Skeletal muscle satellite cell (primary cell): Measurements from ENCODE around the gene STKLD1.
"Not testable (repeated sequence)": the region's sequence is repeated elsewhere in the genome, so short reads cannot be mapped to it uniquely, and the experiment has no call there.

Experiments
- H3K27me3 ChIP-seq: 2 replicates; pipeline ENCODE4 v1.7.0; 2013; ENCODE audit warnings: low read length; ENCODE audit not compliant: control insufficient read depth, insufficient read depth
- H3K36me3 ChIP-seq: 2 replicates; pipeline ENCODE4 v1.7.0; 2013; ENCODE audit warnings: mild to moderate bottlenecking, control low read depth, low read length; ENCODE audit not compliant: insufficient read depth
- H3K4me1 ChIP-seq: 2 replicates; pipeline ENCODE4 v1.7.0; 2013; ENCODE audit warnings: low read length; ENCODE audit not compliant: control insufficient read depth, insufficient read depth
- H3K4me2 ChIP-seq: 2 replicates; pipeline ENCODE4 v1.7.0; 2013; ENCODE audit warnings: mild to moderate bottlenecking, low read length
- H3K4me3 ChIP-seq: 2 replicates; pipeline ENCODE4 v1.7.0; 2013; ENCODE audit warnings: low read length
- H3K9ac ChIP-seq: 2 replicates; pipeline ENCODE4 v1.7.0; 2013; ENCODE audit warnings: mild to moderate bottlenecking, low read depth, low read length, moderate library complexity
- H3K9me3 ChIP-seq: replicated peaks from 2 replicates; pipeline ENCODE4 v1.7.0; 2013; ENCODE audit warnings: mild to moderate bottlenecking, control low read depth, low read length

STKLD1 gene

GRCh38 chr9:133368249-133368881, 7.8 kb upstream of the STKLD1 start:
- no peaks in the 10 kb centered on the region for H3K27me3 ChIP-seq
- H3K36me3 ChIP-seq, result peaks cover 85% of the 10 kb centered on the region
- H3K9me3 ChIP-seq, result no peaks in the 10 kb centered on the region
- peaks cover 54% of the 10 kb centered on the region for H3K4me1 ChIP-seq
- peak overlapping the region; percentile 40 for H3K4me3 ChIP-seq
- H3K9ac ChIP-seq, result peak overlapping the region; percentile 49
- peak overlapping the region; percentile 76 for H3K4me2 ChIP-seq

GRCh38 chr9:133369422-133369821, 6.7 kb upstream of the STKLD1 start:
- peaks cover 61% of the 10 kb centered on the region for H3K4me1 ChIP-seq
- peak overlapping the region; percentile 76 for H3K4me2 ChIP-seq
- H3K36me3 ChIP-seq, result peaks cover 77% of the 10 kb centered on the region
- H3K27me3 ChIP-seq, result no peaks in the 10 kb centered on the region
- H3K4me3 ChIP-seq, result no peak overlapping the region
- no peak overlapping the region for H3K9ac ChIP-seq
- H3K9me3 ChIP-seq, result no peaks in the 10 kb centered on the region

DNA sequence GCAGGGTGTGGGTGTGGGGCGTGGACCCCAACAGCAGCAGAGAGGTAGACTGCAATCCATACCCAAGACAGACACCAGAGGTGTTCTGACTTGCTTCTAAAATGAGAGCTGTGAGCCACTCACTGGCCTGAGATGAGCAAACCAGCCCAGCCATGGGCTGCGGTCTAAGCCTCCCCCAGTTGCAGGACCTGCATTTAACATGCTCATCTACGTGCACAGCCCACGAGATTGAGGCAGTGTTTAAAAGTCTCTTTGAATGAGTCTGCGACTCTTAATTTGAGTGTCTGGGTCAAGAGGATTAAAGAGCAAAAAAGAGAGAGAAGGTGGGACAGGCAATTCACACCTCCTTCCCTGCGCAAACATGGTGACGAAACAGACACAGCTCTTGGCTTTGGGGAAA, 6.2 kb upstream of the STKLD1 start:
- no peaks in the 10 kb centered on the region for H3K27me3 ChIP-seq
- H3K4me1 ChIP-seq, result peaks cover 61% of the 10 kb centered on the region
- no peak overlapping the region for H3K4me2 ChIP-seq
- H3K9me3 ChIP-seq, result no peaks in the 10 kb centered on the region
- no peak overlapping the region for H3K9ac ChIP-seq
- H3K36me3 ChIP-seq, result peaks cover 73% of the 10 kb centered on the region
- H3K4me3 ChIP-seq, result no peak overlapping the region

- Histone ChIP-seq H3K4me3 (no peak overlapping the region), H3K4me2 (peak overlapping the region; percentile 6), H3K36me3 (peaks cover 66% of the 10 kb centered on the region), H3K9me3 (no peaks in the 10 kb centered on the region), H3K4me1 (peaks cover 61% of the 10 kb centered on the region), H3K27me3 (no peaks in the 10 kb centered on the region), H3K9ac (no peak overlapping the region)
Measured at GRCh38 chr9:133370685-133371084, 5.5 kb upstream of the STKLD1 start.

DNA sequence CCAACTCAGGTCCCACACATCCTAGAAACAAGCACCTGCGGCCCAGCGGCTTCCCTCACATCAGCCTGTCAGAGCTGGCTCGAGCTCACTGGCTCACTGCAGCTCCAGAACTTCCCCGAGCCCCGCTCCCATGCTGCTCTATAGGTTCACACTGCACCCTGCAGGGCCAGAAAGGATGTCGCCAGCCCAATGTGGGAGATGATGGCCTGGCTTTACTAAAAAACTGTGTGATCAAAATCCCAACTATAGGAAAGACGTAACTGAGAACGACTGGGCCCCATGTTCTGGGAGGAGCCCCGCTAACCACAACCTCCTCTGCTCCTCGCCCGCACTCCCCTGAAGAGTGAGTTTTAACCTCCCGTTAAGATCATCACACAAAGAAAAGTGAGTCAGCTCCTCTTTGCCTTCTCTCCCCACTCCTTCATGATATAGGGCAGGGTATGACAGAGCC, 4.9 kb upstream of the STKLD1 start:
- H3K36me3 ChIP-seq, result peaks cover 60% of the 10 kb centered on the region
- H3K9me3 ChIP-seq, result no peaks in the 10 kb centered on the region
- H3K4me3 ChIP-seq, result no peak overlapping the region
- H3K4me2 ChIP-seq, result peak overlapping the region; percentile 20
- H3K4me1 ChIP-seq, result peaks cover 62% of the 10 kb centered on the region
- H3K9ac ChIP-seq, result no peak overlapping the region
- H3K27me3 ChIP-seq, result no peaks in the 10 kb centered on the region

- Histone ChIP-seq H3K9ac (no peak overlapping the region), H3K4me3 (no peak overlapping the region), H3K4me2 (peak overlapping the region; percentile 20), H3K4me1 (peaks cover 66% of the 10 kb centered on the region), H3K9me3 (no peaks in the 10 kb centered on the region), H3K27me3 (no peaks in the 10 kb centered on the region), H3K36me3 (peaks cover 51% of the 10 kb centered on the region)
Measured at GRCh38 chr9:133372144-133372543, 4.0 kb upstream of the STKLD1 start.

GRCh38 chr9:133374612-133375115, 1.5 kb upstream of the STKLD1 start:
- H3K4me3 ChIP-seq, result peak overlapping the region; percentile 93
- H3K9me3 ChIP-seq, result no peaks in the 10 kb centered on the region
- H3K27me3 ChIP-seq, result no peaks in the 10 kb centered on the region
- peak overlapping the region; percentile 96 for H3K9ac ChIP-seq
- peaks cover 50% of the 10 kb centered on the region for H3K4me1 ChIP-seq
- peaks cover 38% of the 10 kb centered on the region for H3K36me3 ChIP-seq
- peak overlapping the region; percentile 92 for H3K4me2 ChIP-seq

DNA sequence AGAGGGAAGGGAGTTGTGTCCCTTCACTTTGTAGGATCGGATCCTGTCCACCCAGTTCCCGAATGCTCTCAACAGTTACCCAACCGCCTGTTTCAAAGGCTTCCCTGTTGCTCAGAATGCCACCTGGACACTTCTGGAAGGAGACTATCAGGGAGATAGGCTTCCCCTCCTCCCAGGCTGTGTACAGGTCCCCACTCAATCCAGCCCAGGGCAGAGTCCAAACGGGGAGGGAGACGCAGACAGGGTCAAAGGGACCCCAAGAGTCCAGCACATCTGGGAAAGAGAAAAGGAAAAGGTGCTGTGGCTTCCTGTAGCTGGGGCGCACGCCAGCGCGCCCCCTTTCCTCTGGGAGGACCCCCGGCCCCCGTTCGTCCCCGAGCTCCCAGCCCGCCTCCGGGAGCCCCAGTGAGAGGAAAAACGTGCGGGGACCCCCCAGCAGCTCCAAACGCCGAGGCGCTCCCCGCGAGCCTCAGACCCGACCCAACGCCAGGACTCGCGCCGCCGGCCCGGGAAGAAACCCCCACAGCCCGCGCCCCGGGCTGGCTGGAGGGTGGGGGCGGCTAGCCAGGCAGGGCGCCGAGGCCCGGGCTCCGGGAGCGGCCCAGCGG, 946 bp upstream of the STKLD1 start:
- Histone ChIP-seq H3K4me1 (peaks cover 45% of the 10 kb centered on the region), H3K4me3 (peak overlapping the region; percentile 93), H3K36me3 (peaks cover 32% of the 10 kb centered on the region), H3K4me2 (peak overlapping the region; percentile 92), H3K9me3 (no peaks in the 10 kb centered on the region), H3K27me3 (no peaks in the 10 kb centered on the region), H3K9ac (peak overlapping the region; percentile 96)

DNA sequence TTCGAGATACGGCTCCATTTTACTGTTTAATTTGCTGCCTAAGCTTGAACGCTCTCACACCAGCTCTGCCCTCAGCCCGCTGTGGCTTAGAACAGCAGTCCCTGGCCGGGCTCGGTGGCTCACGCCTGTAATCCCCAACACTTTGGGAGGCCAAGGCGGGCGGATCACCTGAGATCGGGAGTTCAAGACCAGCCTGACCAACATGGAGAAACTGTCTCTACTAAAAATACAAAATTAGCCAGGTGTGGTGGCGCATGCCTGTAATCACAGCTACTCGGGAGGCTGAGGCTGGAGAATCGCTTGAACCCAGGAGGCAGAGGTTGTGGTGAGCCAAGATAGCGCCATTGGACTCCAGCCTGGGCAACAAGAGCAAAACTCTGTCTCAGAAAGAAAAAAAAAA, 1.1 kb downstream of the STKLD1 start:
- H3K9ac ChIP-seq, H3K4me3 ChIP-seq, H3K9me3 ChIP-seq, H3K27me3 ChIP-seq: not testable (repeated sequence)
- Histone ChIP-seq H3K36me3 (peaks cover 11% of the 10 kb centered on the region), H3K4me1 (peaks cover 26% of the 10 kb centered on the region), H3K4me2 (peak overlapping the region; percentile 97)

GRCh38 chr9:133377721-133378216, 1.6 kb downstream of the STKLD1 start:
- Histone ChIP-seq H3K9ac (no peak overlapping the region), H3K27me3 (no peaks in the 10 kb centered on the region), H3K4me2 (no peak overlapping the region), H3K36me3 (peaks cover 7% of the 10 kb centered on the region), H3K4me1 (peaks cover 23% of the 10 kb centered on the region), H3K9me3 (no peaks in the 10 kb centered on the region), H3K4me3 (no peak overlapping the region)

DNA sequence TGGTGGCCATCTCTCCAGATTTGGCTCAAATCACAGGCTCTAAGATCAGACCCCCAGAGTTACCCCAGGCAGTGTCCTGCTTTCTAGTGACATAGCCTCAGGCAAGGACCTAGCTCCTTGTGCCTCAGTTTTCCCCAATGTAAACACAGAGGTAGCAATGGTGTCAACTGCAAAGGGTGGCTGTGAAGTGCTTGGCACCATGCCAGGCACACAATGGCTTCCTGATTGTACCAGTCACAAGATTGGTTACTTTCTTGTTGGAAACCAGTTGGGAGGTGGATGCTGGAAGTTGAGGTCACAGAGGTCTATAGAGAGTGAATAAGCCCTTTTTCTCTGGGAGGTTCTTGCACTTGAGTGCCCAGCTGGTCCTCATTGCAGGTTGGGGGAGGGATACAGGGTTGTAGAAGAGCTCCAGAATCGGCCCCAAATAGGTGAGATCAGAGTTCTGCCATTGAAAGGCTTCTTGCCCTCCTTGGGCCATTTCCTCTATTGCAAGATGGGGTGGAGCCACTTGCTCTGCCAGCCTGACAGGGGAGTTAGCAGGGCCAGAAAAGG, 2.3 kb downstream of the STKLD1 start:
- Histone ChIP-seq H3K27me3 (no peaks in the 10 kb centered on the region), H3K4me2 (no peak overlapping the region), H3K4me3 (no peak overlapping the region), H3K36me3 (no peaks in the 10 kb centered on the region), H3K9me3 (no peaks in the 10 kb centered on the region), H3K9ac (no peak overlapping the region), H3K4me1 (peaks cover 23% of the 10 kb centered on the region)
